ENCODE data around the gene POLK.
"Not testable (repeated sequence)": the region's sequence is repeated elsewhere in the genome, so short reads cannot be mapped to it uniquely, and the experiment has no call there.

The POLK gene

GRCh38 chr5:75511435-75512382 lies at the start of gene POLK, which contains the start of gene CERT1:
TSS of gene POLK (plus strand) at chr5:75511891.
TSS of gene CERT1 (minus strand) at chr5:75511629. CDS start at chr5:75511207, 422 bp downstream.
- DNase-seq (ENCODE audit: low read depth in 2 of 2), result peak; percentile 77 to 86

- no peak for DNase-seq (ENCODE audit: low read depth in 2 of 2)
These were observed 48.0 kb upstream of the POLK start for GRCh38 chr5:75463726-75464125.

- no peak for DNase-seq (ENCODE audit: low read depth in 2 of 2)
These were observed 46.2 kb upstream of the POLK start for GRCh38 chr5:75465480-75465879.

- no peak for DNase-seq (ENCODE audit: low read depth in 2 of 2)
These were observed 45.5 kb upstream of the POLK start for GRCh38 chr5:75466006-75466716.

GRCh38 chr5:75468593-75468992 lies 43.1 kb upstream of the POLK start:
- no peak for DNase-seq (ENCODE audit: low read depth in 2 of 2)

- DNase-seq (ENCODE audit: low read depth in 2 of 2), result no peak
These were observed 42.7 kb upstream of the POLK start for GRCh38 chr5:75469017-75469416.

GRCh38 chr5:75471193-75471592 lies 40.5 kb upstream of the POLK start:
- DNase-seq (ENCODE audit: low read depth in 2 of 2), result no peak

- no peak for DNase-seq (ENCODE audit: low read depth in 2 of 2)
These were observed 38.7 kb upstream of the POLK start for GRCh38 chr5:75472973-75473372.

GRCh38 chr5:75473463-75473862 lies 38.2 kb upstream of the POLK start:
- no peak for DNase-seq (ENCODE audit: low read depth in 2 of 2)

- no peak for DNase-seq (ENCODE audit: low read depth in 2 of 2)
These were observed 36.3 kb upstream of the POLK start for GRCh38 chr5:75475364-75475763.

GRCh38 chr5:75481024-75481423 lies 30.7 kb upstream of the POLK start:
- no peak for DNase-seq (ENCODE audit: low read depth in 2 of 2)

- DNase-seq (ENCODE audit: low read depth in 2 of 2), result no peak
These were observed 29.2 kb upstream of the POLK start for GRCh38 chr5:75482482-75482881.

GRCh38 chr5:75484605-75485004 lies 27.1 kb upstream of the POLK start:
- no peak for DNase-seq (ENCODE audit: low read depth in 2 of 2)

GRCh38 chr5:75489847-75490246 lies 21.8 kb upstream of the POLK start:
- not testable (repeated sequence) for DNase-seq (ENCODE audit: low read depth in 2 of 2)

- no peak for DNase-seq (ENCODE audit: low read depth in 2 of 2)
These were observed 20.1 kb upstream of the POLK start for GRCh38 chr5:75491621-75492020.

GRCh38 chr5:75496026-75496425 lies 15.7 kb upstream of the POLK start:
- DNase-seq (ENCODE audit: low read depth in 2 of 2), result no peak

GRCh38 chr5:75498208-75498777 lies 13.4 kb upstream of the POLK start:
- DNase-seq (ENCODE audit: low read depth in 2 of 2), result no peak

GRCh38 chr5:75498875-75499274 lies 12.8 kb upstream of the POLK start:
- DNase-seq (ENCODE audit: low read depth in 2 of 2), result not testable (repeated sequence)

- DNase-seq (ENCODE audit: low read depth in 2 of 2), result not testable (repeated sequence)
These were observed 6.6 kb upstream of the POLK start for GRCh38 chr5:75505112-75505511.

GRCh38 chr5:75507841-75508240 lies 3.9 kb upstream of the POLK start:
- DNase-seq (ENCODE audit: low read depth in 2 of 2), result no peak

- no peak for DNase-seq (ENCODE audit: low read depth in 2 of 2)
These were observed 2.1 kb upstream of the POLK start for GRCh38 chr5:75509546-75509945.

GRCh38 chr5:75509956-75510355 lies 1.7 kb upstream of the POLK start:
- DNase-seq (ENCODE audit: low read depth in 2 of 2), result no peak
